ENCODE data around the gene C1orf21.

C1orf21 gene

GRCh38 chr1:184455786-184456185 is 69.0 kb downstream of the C1orf21 start:
- DNase-seq = no peak

- DNase-seq = no peak
These were observed 69.4 kb downstream of the C1orf21 start for GRCh38 chr1:184456189-184456588.

GRCh38 chr1:184457500-184457899 is 70.7 kb downstream of the C1orf21 start:
- no peak for DNase-seq

GRCh38 chr1:184461321-184461720 is 74.5 kb downstream of the C1orf21 start:
- DNase-seq = no peak

GRCh38 chr1:184462155-184462554 is 75.3 kb downstream of the C1orf21 start:
- DNase-seq = no peak

- DNase-seq = no peak
These were observed 76.2 kb downstream of the C1orf21 start for GRCh38 chr1:184462990-184463389.

GRCh38 chr1:184463680-184464079 is 76.9 kb downstream of the C1orf21 start:
- DNase-seq = no peak

GRCh38 chr1:184464757-184465156 is 77.9 kb downstream of the C1orf21 start:
- DNase-seq = no peak

- DNase-seq = no peak
These were observed 78.8 kb downstream of the C1orf21 start for GRCh38 chr1:184465489-184466146.

- no peak for DNase-seq
These were observed 80.5 kb downstream of the C1orf21 start for GRCh38 chr1:184467295-184467694.

- DNase-seq = no peak
These were observed 82.6 kb downstream of the C1orf21 start for GRCh38 chr1:184469396-184469795.

- no peak for DNase-seq
These were observed 84.9 kb downstream of the C1orf21 start for GRCh38 chr1:184471686-184472085.

- no peak for DNase-seq
These were observed 85.3 kb downstream of the C1orf21 start for GRCh38 chr1:184472136-184472535.

- no peak for DNase-seq
These were observed 86.5 kb downstream of the C1orf21 start for GRCh38 chr1:184473176-184473966.

GRCh38 chr1:184476187-184476586 is 89.4 kb downstream of the C1orf21 start:
- no peak for DNase-seq

GRCh38 chr1:184479435-184480167 is 92.8 kb downstream of the C1orf21 start:
- no peak for DNase-seq

- no peak for DNase-seq
These were observed 93.9 kb downstream of the C1orf21 start for GRCh38 chr1:184480736-184481135.

GRCh38 chr1:184482136-184482535 is 95.3 kb downstream of the C1orf21 start:
- DNase-seq = no peak

- DNase-seq = no peak
These were observed 96.4 kb downstream of the C1orf21 start for GRCh38 chr1:184483101-184483683.

- DNase-seq = no peak
These were observed 99.2 kb downstream of the C1orf21 start for GRCh38 chr1:184485751-184486723.

GRCh38 chr1:184486761-184487445 is 100.1 kb downstream of the C1orf21 start:
- DNase-seq = no peak
